ENCODE data around the gene RPS15A. TPM values are rescaled to one million over a fixed set of nuclear protein-coding genes. Genes with fewer than 3 reads are reported as not detected.

Gene RPS15A
- 1,000 to 10,000 TPM; 2,549 to 4,035 (median 2,889) TPM for polyA plus RNA-seq (ENCODE audit: insufficient read depth in 1 of 5, insufficient read length in 5 of 5, low replicate concordance in 1 of 5)
- long read RNA-seq, donor 1, transcript RPS15A-203 (5 exons, 525 nt), result major isoform, 3,159 of 4,763 reads
- long read RNA-seq, donor 1, transcript RPS15A-201 (5 exons, 2,203 nt), result minor isoform, 262 of 4,763 reads
- long read RNA-seq, donor 1, transcript RPS15A-209 (2 exons, 606 nt), result minor isoform, 21 of 4,763 reads
- long read RNA-seq, donor 1, transcript RPS15A-212 (6 exons, 589 nt), result minor isoform, 21 of 4,763 reads
- long read RNA-seq, donor 1, partial matches to known transcripts, result 1,253 of 4,763 reads
- long read RNA-seq, donor 1, other reads (novel, unspliced or antisense), result 18 of 4,763 reads
- long read RNA-seq, donor 2, transcript RPS15A-212 (6 exons, 589 nt), result minor isoform, 11 of 2,263 reads
- long read RNA-seq, donor 2, transcript RPS15A-201 (5 exons, 2,203 nt), result minor isoform, 154 of 2,263 reads
- long read RNA-seq, donor 2, transcript RPS15A-203 (5 exons, 525 nt), result major isoform, 1,582 of 2,263 reads
- long read RNA-seq, donor 2, transcript RPS15A-209 (2 exons, 606 nt), result minor isoform, 7 of 2,263 reads
- long read RNA-seq, donor 2, partial matches to known transcripts, result 489 of 2,263 reads
- long read RNA-seq, donor 2, other reads (novel, unspliced or antisense), result 14 of 2,263 reads
- long read RNA-seq, donor 3, transcript RPS15A-209 (2 exons, 606 nt), result minor isoform, 12 of 2,757 reads
- long read RNA-seq, donor 3, transcript RPS15A-201 (5 exons, 2,203 nt), result minor isoform, 161 of 2,757 reads
- long read RNA-seq, donor 3, transcript RPS15A-206 (3 exons, 1,022 nt), result minor isoform, 8 of 2,757 reads
- long read RNA-seq, donor 3, transcript RPS15A-203 (5 exons, 525 nt), result major isoform, 1,944 of 2,757 reads
- long read RNA-seq, donor 3, partial matches to known transcripts, result 610 of 2,757 reads
- long read RNA-seq, donor 3, other reads (novel, unspliced or antisense), result 5 of 2,757 reads
- long read RNA-seq, donor 4, transcript RPS15A-206 (3 exons, 1,022 nt), result minor isoform, 7 of 2,129 reads
- long read RNA-seq, donor 4, transcript RPS15A-201 (5 exons, 2,203 nt), result minor isoform, 103 of 2,129 reads
- long read RNA-seq, donor 4, transcript RPS15A-203 (5 exons, 525 nt), result major isoform, 1,233 of 2,129 reads
- long read RNA-seq, donor 4, transcript RPS15A-209 (2 exons, 606 nt), result minor isoform, 11 of 2,129 reads
- long read RNA-seq, donor 4, partial matches to known transcripts, result 764 of 2,129 reads
- long read RNA-seq, donor 4, other reads (novel, unspliced or antisense), result 5 of 2,129 reads
- long read RNA-seq, donor 5, transcript RPS15A-203 (5 exons, 525 nt), result major isoform, 3,364 of 4,758 reads
- long read RNA-seq, donor 5, transcript RPS15A-201 (5 exons, 2,203 nt), result minor isoform, 312 of 4,758 reads
- long read RNA-seq, donor 5, transcript RPS15A-209 (2 exons, 606 nt), result minor isoform, 18 of 4,758 reads
- long read RNA-seq, donor 5, transcript RPS15A-212 (6 exons, 589 nt), result minor isoform, 19 of 4,758 reads
- long read RNA-seq, donor 5, partial matches to known transcripts, result 991 of 4,758 reads
- long read RNA-seq, donor 5, other reads (novel, unspliced or antisense), result 20 of 4,758 reads
- long read RNA-seq, donor 6, transcript RPS15A-203 (5 exons, 525 nt), result major isoform, 2,896 of 4,152 reads
- long read RNA-seq, donor 6, transcript RPS15A-201 (5 exons, 2,203 nt), result minor isoform, 218 of 4,152 reads
- long read RNA-seq, donor 6, transcript RPS15A-209 (2 exons, 606 nt), result minor isoform, 7 of 4,152 reads
- long read RNA-seq, donor 6, transcript RPS15A-212 (6 exons, 589 nt), result minor isoform, 14 of 4,152 reads
- long read RNA-seq, donor 6, partial matches to known transcripts, result 976 of 4,152 reads
- long read RNA-seq, donor 6, other reads (novel, unspliced or antisense), result 26 of 4,152 reads
- long read RNA-seq, donor 7, transcript RPS15A-210 (4 exons, 418 nt), result minor isoform, 6 of 1,567 reads
- long read RNA-seq, donor 7, transcript RPS15A-203 (5 exons, 525 nt), result major isoform, 1,082 of 1,567 reads
- long read RNA-seq, donor 7, transcript RPS15A-201 (5 exons, 2,203 nt), result minor isoform, 64 of 1,567 reads
- long read RNA-seq, donor 7, transcript RPS15A-212 (6 exons, 589 nt), result minor isoform, 6 of 1,567 reads
- long read RNA-seq, donor 7, partial matches to known transcripts, result 400 of 1,567 reads
- long read RNA-seq, donor 7, other reads (novel, unspliced or antisense), result 5 of 1,567 reads
- long read RNA-seq, donor 8, transcript RPS15A-209 (2 exons, 606 nt), result minor isoform, 5 of 1,538 reads
- long read RNA-seq, donor 8, transcript RPS15A-201 (5 exons, 2,203 nt), result minor isoform, 71 of 1,538 reads
- long read RNA-seq, donor 8, transcript RPS15A-203 (5 exons, 525 nt), result major isoform, 1,034 of 1,538 reads
- long read RNA-seq, donor 8, partial matches to known transcripts, result 417 of 1,538 reads
- long read RNA-seq, donor 8, other reads (novel, unspliced or antisense), result 0 of 1,538 reads

DNA sequence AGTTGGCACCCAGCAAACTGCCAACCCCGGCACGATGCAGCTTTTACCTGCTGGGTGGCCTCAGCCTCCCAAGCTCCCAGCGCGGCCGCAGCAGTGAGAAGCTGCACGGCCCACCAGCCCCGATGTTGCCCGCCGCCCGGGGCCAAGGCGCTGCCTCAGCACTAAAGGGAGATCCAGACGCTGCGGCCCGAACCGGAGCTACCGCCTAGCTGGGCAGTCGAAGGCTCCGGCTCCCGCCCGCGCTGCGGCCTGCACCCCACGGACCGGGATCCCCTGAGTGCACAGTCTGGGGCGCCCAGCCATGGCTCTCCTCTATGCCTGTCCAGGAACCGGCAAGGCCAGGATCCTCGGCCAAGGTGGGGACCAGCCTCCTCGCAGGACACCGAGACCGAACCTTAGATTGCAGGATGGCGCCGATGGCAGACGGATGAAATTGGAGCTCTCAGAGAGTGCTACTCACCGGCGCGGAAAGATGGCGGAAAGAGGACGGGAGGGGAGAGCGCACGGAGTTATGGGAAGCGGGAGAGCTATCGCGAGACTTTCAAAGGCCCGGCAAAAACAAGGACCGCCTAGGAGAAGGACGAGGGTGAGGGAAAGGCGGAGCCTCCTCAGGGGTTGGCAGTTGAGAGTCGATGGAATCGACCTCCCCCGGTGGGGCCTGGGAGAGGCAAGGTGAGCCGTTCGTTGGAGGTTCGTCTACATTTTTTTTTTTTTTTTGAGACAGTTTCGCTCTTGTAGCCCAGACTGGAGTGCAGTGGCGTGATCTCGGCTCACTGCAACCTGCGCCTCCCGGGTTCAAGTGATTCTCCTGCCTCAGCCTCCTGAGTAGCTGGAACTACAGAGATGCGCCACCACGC is at the start of gene RPS15A:
RPS15A (minus strand) TSS at position 485 of the 857 bp plus-strand sequence. CDS start 1,221 bp downstream, outside the sequence.
- DNase-seq, result peak; percentile 95 to 96

DNA sequence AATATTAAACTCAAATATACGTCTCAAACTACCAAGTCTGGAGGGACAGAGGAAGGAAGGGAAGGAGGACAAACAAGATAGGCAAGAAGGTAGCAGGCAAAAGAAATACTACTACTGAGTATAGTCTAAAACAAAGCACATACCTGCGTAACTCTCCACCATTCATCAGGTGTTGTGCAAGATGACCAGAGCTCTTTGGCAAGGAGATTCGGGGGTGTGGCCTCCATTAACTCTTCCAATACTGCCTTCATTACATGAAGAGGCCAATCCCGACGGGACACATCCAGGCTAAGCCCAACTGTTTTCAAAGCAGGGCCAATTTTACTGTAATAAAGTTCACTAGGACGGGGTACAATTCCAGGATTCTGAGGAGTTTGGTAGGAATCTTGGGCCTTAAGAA is 49.4 kb upstream of the RPS15A start:
- peak; percentile 4 to 6 for DNase-seq

DNA sequence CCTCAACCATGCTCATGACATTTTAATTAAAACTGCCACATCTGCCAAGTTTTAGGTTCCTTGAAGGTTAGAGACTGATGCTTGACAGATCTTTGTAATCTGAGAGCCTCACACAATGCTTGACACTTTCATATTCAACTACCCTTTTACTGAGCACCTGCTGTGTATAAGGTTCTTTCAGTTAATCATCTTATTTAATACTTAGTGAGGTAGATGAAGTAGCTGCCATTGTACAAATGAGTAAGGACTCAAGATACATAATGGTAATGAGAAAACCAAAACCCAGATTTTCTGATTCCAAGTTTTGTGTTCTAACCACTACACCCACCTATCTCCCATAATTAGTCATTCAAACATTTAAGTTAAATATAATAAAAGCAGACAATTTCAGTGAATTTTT is 46.6 kb upstream of the RPS15A start:
- no peak for DNase-seq

DNA sequence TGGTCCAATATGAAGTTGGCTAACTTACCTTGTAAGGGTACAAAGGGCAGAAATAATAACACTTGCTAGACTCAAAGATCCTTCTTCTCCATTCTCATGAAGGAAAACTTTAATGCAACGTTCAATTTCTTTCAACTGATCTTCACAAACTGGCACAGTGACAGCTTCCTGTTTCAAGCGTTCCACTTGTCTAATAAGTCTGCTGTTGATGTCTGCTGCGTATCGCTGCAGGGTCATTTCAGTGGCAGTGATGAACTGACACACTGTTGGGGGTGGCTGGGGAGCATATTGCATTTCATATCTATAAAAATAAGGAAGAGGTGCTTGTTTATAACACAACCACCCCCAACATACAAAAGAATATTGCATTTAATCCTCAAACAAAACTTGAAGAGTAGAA is 44.7 kb upstream of the RPS15A start:
- DNase-seq, result no peak

DNA sequence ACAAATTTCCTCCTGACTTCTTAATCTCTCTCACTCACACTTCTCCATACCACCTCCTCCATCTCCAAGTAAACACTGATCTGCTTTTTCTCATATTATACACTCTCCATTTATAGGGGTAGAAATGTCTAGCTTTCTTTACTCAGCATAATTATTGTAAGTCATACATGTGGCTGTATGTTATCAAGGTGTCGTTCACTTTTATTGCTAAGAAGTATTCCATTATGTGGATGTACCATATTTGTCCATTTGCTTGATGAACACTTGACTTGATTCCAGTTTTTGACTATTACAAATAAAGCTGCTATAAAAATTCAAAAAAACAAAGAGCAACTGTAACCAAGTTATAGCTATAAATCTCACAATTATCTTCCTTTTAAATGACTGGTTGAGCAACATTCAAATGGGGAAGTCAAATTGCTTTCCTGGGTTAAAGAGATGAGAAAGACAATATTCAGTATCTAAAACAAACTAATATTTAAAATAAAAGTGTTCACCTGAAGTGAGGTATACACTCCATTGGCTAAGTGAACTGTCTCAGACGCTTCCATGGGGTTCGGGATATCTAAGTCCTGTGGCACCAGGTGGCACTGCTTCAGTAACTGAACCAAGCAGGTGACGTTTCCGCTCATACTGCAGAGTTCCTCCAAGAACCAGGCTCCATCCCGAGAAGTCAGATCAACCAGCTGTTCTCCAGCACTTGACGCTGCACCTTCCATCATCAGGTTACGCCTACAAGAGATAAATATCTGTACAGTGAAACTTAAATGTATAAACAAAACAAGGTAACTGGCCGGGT is 43.8 kb upstream of the RPS15A start:
- DNase-seq, result no peak

DNA sequence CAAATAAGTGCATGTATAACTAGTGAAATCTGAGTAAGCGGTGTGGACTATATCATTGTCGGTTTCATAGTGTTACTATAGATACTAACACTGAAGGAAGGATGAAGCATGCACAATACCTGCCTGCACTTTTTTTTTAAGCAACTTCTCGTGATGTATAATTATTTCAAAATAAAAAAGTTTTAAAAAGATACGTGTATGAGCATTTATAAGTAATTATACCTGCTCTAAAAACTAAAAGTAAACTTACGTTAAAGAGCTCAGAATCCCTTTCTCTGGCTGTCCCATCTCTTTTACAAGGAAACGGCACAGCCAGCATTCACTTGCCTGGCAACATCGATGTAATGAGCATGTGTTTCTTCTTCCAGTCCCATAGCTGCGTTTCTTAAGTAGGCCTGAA is 42.5 kb upstream of the RPS15A start:
- no peak for DNase-seq

DNA sequence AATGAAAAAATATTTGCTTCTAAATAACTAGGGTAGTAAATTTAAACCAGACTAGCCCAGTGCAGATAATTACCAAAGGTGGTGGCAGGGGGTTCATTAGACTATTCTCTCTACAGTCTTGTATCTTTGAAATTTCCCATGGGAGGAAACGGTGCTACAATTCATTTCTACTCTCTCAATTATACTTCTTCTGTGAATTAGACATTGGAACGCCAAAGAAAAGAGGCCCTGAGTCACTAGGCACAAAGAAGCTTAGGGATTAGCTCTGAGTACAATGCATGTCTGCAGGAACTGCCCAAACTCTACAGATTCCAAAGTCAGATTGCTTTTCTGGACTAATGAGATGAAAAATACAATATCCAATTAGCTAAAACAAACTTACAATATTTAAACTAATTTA is 41.9 kb upstream of the RPS15A start:
- DNase-seq, result no peak

DNA sequence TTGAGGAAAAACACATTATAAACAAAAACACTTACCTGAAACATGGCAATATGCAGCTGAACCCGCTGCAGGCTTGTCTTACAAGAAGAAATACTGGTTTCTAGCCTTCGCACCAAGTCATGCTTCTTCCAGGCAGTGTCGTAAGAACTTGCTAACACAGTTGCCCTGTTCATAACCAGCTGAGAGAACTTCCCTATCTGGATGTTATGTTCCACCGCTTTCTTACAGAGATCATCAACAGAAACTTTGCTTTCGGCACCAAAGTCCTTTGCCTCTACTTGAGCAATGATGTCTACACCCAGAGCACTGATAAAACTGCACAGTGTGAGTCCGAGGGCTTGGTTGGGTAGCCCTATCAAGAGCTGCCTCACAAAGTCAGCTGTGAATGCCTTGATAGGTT is 39.1 kb upstream of the RPS15A start:
- DNase-seq, result no peak

DNA sequence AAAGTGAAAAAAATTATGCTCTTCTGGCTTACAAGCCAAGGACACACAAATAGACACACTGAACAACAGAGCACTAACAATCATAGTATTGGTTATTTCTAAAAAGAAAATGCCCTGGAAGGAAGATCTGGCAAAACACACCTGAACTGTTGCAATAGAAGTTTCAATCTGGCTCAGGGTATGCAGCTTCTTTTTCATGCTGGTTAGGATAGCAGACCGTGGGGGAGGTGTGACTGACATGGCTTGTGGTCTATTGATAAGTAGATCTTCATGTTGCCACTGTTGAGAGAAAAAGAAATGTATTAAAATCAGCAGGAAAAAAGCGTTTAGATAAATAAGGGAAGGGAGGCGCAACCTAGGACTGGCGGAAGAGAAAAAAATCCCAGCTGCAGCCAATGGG is 37.8 kb upstream of the RPS15A start:
- DNase-seq, result no peak

DNA sequence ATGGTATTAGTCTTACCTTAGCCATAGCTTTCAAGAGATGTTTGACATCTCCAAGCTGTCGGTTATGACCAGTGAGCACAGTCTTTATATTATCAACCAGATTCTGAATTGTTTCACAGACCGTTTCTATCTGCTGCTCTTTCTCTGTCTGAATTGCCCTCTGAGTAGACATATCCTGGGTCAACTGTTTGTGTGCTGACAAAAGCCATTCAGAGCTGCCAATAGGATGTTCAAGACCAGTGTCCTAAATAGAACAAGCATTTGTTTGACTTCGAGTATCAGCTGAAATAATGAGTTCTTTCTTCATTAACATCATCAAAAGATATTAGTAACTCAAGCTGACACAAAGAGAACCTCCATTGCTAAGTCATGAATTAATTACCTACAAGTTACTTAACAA is 26.2 kb upstream of the RPS15A start:
- no peak for DNase-seq

DNA sequence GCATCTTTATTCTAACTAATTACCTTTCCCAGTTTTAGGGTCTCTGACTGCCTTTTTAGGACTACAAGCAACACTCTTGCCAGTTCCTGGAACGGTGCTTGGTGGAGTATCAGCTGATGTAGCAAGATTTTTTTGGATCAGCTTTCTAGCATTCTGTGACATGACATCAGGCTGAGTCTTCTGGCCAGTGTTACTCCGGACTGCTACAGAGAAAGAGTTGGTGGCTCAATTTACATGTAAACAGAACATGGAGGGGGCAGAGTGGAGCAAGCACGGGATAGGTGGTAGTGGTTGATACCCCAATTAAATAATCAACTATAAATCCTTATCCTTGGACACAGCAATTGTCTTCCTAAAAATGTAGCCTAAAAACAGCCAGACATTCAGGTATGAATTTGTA is 21.8 kb upstream of the RPS15A start:
- no peak for DNase-seq

DNA sequence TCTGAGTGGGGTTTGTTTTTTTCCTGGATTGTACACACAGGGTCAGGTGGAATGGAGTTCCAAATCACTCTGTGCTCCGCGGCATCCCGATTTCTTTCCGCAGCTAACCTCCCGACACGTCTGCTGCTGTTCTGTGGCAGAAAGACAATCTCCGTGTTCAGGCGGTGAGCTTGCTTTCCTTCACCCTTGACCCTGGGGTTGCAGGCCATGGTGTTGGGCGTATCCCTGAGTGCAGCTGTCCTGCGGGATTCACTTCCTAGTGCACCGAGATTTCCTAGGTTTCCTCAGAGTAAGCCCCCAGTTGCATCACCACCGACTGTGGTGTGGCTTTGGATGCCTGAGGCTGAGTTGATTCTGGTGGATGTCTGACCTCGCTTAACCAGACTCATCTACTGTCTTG is 19.0 kb upstream of the RPS15A start:
- DNase-seq, result no peak

DNA sequence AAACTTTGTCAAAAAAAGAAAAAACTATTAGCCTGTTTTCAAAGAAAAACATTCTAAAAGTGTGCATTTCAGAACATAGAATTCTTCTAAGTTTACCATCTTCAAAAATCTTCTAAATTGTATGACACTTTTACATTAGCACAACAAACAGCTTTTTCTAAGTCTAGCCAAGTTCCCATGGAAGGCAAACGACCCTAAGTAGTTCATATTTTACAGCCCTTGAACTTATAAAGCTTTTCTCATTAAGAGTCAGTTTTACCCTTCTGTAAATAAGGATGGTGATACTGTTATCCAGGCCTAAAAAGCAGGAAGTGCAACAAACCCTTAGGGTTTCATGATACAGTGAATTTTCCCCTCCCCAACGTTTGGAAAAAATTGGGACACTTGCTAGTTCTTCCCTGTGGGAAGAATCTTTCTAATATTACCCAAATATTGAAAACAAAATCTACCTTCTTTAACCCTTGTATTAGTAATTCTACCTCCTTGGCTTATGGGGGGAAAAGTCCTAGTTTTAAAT is 15.2 kb upstream of the RPS15A start:
- DNase-seq, result no peak

DNA sequence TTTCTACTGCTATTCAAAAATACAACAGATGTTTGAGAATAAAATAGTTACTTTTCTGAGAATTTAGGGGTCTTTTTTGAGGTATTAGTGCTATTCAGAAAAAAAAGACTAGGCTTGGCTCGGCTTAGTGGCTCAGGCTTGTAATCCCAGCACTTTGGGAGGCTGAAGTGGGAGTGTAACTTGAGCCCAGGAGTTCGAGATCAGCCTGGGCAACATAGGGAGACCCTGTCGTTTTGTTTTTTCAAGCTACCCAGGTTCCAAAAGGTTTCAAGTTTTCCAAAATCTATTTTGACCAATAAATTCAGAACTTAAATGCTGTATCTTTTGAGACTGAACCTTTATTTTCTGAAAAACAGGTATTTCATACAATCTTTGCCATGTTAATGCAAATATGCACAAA is 14.4 kb upstream of the RPS15A start:
- DNase-seq, result no peak

DNA sequence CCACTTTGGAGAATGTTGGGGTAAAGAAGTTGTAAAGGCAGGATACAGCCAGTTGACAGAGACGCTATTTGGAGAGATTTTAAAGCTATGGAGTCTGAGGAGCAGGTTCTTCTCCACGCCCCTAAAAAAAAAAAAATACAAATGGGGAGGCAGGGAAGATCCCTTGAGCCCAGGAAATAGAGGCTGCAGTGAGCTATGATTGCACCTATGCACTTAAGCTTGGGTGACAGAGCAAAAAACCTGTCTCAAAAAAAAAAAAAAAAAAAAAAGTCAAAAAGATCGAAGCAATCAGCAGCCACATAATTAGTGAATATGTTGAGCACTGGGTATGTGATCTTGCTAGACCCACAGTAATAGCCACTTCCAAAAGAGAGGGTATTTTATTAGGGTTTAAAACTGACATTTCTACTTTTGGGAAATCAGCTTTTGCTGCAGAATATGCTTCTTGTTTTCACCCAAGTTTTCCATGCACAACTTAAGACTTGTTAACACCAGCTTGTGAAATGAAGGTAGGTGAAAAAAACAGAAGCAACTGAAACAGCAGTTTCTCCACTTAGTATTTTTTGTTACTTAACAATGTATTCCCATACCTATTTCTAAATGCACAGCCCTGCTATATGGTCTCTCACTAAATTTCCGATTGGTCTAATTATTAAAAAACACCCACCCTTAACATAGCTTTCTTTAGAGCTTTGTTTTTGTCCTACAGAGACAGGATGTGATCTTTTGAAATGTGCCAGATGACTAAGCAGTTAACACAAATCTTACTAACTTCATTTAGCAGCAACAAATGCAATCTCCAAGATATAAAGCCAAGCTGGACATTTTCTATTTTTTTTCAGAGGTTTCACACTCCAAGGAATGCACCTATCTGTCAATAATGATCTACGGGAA is 13.7 kb upstream of the RPS15A start:
- DNase-seq, result no peak

DNA sequence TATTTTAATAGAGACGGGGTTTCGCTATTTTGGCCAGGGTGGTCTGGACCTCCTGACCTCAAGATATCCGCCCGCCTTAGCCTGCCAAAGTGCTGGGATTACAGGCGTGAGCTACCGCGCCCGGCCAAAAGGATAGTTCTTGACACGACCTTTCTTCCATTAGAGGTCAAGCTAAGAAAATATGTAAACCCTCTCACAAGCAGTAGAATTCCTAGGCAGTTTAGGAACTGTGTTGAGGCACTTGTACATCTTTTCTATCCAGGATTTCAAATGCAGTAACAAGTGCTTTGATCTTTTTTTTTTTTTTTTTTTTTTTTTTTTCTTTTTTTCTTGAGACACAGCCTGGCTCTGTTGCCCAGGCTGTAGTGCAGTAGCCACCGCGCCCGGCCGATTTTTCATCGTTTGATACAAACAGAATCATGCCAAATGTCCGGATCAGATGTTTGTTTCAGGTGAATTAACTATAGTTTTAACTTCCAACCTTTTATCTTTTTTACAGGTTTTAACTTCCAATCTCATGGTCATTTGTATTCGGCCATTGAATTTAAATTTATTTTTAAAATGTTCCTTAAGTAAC is 12.7 kb upstream of the RPS15A start:
- DNase-seq, result no peak
